ENCODE measurements around the gene VENTX. TPM values are rescaled to one million over a fixed set of nuclear protein-coding genes. Genes with fewer than 3 reads are reported as not detected.

Gene VENTX
- total and polyA plus RNA-seq, 2 experiments from 2014 or later, result not detected

GRCh38 chr10:133248334-133248715 is 10.7 kb downstream of the VENTX start:
- H3K27me3 ChIP-seq, result no peaks in the 10 kb centered on the region

DNA sequence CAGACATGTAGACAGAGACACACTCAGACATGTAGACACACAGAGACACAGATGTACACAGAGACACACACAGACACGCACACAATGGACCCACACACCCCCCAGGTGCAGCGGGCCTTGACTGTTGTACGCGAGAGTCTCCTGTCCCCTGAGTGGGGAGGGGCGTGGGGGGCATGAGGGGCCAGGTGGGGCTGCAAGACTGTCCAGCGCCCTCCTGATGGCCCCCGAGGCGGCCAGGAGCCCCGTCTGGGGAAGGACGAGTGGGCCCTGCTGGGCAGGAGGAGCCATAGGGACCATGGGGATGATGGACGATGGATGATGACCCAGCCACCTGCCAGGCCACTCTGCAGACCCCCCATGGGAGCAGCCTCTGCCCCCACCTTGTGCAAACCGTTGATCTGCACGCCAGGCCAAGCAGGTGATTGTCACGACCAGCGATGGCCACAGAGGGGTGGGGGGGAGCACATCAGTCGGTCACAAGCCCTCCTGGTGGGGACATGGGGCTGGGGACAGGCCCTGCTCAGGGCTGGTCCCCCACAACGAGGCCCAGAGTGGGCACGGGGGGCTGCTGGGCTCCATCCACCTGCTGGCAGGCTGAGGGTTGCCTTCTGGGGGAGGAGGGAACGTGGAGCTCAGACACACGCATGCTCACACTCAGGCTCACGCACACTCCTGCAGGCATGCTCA is 11.6 kb downstream of the VENTX start:
- H3K4me1 ChIP-seq (ENCODE audit: low read depth), result peaks cover 5% of the 10 kb centered on the region
- DNase-seq (ENCODE audit: low read depth in 1 of 2, low spot score in 1 of 2), result no peak
- no peak overlapping the region for H3K4me3 ChIP-seq
- no peaks in the 10 kb centered on the region for H3K36me3 ChIP-seq
- TF ChIP-seq CTCF (IDR thresholded peaks at IDR 0.05; ENCODE audit: low read depth, low read length), result no peak
- no peaks in the 10 kb centered on the region for H3K27me3 ChIP-seq
- H3K9me3 ChIP-seq (ENCODE audit: low read depth), result no peaks in the 10 kb centered on the region
- no peak overlapping the region for H3K27ac ChIP-seq

More at GRCh38 chr10:133248334-133248715, 10.7 kb downstream of the VENTX start:
- no peak overlapping the region for H3K27ac ChIP-seq
- no peaks in the 10 kb centered on the region for H3K36me3 ChIP-seq
- no peaks in the 10 kb centered on the region for H3K9me3 ChIP-seq (ENCODE audit: low read depth)
- no peak for DNase-seq (ENCODE audit: low read depth in 1 of 2, low spot score in 1 of 2)
- no peak overlapping the region for H3K4me3 ChIP-seq
- peaks cover 5% of the 10 kb centered on the region for H3K4me1 ChIP-seq (ENCODE audit: low read depth)
- TF ChIP-seq CTCF (IDR thresholded peaks at IDR 0.05; ENCODE audit: low read depth, low read length), result no peak

DNA sequence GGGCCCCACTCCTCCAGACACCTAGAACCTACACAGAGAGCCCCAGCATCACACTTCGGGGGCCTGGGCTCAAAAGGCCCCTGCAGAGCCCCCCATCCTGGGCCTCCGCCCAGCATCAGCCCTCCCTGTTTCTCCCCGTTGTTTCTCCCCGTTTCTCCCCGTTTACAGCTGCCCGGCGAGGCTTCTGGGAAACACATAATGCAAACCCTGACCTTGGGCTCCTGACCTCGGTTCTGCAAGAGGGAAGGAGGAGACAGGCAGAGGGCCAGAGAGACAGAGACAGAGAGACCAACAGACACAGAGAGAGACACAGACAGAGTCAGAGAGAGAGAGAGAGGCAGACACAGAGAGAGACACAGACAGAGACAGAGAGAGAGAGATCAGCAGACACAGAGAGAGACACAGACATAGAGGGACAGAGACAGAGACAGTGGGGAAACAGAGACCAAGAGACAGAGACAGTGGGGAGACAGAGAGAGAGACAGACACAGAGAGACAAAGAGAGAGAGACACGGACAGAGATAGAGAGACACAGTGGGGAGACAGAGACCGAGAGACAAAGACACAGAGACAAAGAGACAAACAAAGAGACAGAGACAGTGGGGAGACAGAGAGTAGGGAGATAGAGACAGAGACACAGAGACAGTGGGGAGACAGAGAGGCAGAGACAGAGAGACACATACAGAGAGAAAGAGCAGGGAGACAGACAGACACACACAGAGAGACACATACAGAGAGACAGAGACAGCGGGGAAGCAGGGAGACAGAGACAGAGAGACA is 12.5 kb downstream of the VENTX start:
- Histone ChIP-seq H3K9me3 (ENCODE audit: low read depth) (no peaks in the 10 kb centered on the region), H3K27me3 (no peaks in the 10 kb centered on the region), H3K4me1 (ENCODE audit: low read depth) (peaks cover 5% of the 10 kb centered on the region), H3K4me3 (no peak overlapping the region), H3K27ac (no peak overlapping the region), H3K36me3 (no peaks in the 10 kb centered on the region)
- no peak for TF ChIP-seq CTCF (IDR thresholded peaks at IDR 0.05; ENCODE audit: low read depth, low read length)
- no peak for DNase-seq (ENCODE audit: low read depth in 1 of 2, low spot score in 1 of 2)

DNA sequence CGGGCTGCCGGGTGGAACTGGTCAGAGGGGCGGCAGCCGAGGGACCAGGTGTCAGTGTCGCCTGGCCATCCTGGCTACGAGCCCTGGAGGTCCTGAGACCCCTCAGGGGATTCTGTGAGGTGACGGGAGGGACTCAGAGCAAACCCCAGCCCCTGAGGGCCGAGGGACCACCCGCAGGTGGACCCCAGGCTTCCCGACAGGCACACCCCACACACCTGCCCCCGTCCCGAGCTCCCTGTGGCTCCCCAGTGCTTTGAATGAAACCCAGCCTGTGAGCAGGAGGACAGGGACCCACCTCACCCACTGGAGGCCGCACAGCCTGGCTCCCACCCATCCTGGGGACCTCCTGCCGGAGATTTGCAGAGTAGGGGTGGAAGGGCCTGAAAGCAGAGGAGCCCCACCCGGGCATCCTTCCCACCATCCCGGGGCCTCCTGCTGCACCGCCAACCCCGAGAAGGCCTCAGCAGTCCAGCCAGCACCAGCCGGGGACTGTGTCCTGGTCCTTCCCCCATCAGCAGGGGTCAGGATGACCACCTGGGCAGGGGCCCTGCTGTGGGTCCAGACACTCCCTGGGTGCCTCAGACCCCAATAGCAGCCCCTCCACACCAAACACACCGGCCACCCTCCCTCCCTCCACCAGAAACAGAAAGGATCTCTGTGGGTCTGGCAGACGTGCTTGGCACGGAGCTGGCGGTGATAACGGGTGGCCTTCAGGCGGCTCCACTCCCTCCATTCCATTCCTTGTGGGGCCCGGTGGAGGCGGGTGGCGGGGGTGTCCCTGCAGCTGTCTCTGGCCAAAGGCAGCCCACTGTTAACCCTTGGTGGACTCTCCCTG is 13.9 kb downstream of the VENTX start:
- Histone ChIP-seq H3K4me3 (no peak overlapping the region), H3K9me3 (ENCODE audit: low read depth) (no peaks in the 10 kb centered on the region), H3K27me3 (no peaks in the 10 kb centered on the region), H3K36me3 (no peaks in the 10 kb centered on the region), H3K4me1 (ENCODE audit: low read depth) (no peaks in the 10 kb centered on the region), H3K27ac (no peak overlapping the region)
- no peak for TF ChIP-seq CTCF (IDR thresholded peaks at IDR 0.05; ENCODE audit: low read depth, low read length)
- DNase-seq (ENCODE audit: low read depth in 1 of 2, low spot score in 1 of 2), result no peak

DNA sequence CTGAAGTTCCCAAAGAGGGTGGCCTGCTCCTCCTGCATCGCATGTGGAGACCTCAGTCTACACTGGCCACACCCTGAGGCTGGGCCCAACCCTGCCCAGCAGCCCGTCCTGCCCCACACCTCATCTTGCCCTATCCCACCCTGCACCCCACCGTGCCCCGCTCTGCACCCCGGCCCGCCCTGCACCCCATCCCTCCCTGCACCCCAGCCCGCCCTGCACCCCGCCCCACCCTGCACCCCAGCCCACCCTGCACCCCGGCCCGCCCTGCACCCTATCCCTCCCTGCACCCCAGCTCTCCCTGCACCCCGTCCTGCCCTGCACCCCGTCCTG is 14.5 kb downstream of the VENTX start:
- H3K27ac ChIP-seq, result no peak overlapping the region
- no peak for DNase-seq (ENCODE audit: low read depth in 1 of 2, low spot score in 1 of 2)
- H3K4me3 ChIP-seq, result no peak overlapping the region
- H3K4me1 ChIP-seq (ENCODE audit: low read depth), result no peaks in the 10 kb centered on the region
- H3K27me3 ChIP-seq, result no peaks in the 10 kb centered on the region
- no peak for TF ChIP-seq CTCF (IDR thresholded peaks at IDR 0.05; ENCODE audit: low read depth, low read length)
- H3K36me3 ChIP-seq, result no peaks in the 10 kb centered on the region
- no peaks in the 10 kb centered on the region for H3K9me3 ChIP-seq (ENCODE audit: low read depth)

Data from cardiac muscle cell (in vitro differentiated cells and primary cell).